ENCODE measurements around the gene DNAAF9. TPM values are rescaled to one million over a fixed set of nuclear protein-coding genes. Genes with fewer than 3 reads are reported as not detected.

Gene DNAAF9
- total and polyA plus RNA-seq, 2 donors from 2014 or later = 7.3 to 25.2 TPM

- Histone ChIP-seq H3K9ac (ENCODE audit: low read length in 3 of 3) (peak overlapping the region; percentile 54 to 94 (median 91)), H3K4me3 (ENCODE audit: low read length in 3 of 3) (peak overlapping the region; percentile 73 to 95 (median 94)), H3K36me3 (ENCODE audit: control insufficient read depth in 2 of 3, insufficient read depth in 3 of 3, low read length in 3 of 3) (no peaks in the 10 kb centered on the region), H3K9me3 (ENCODE audit: control insufficient read depth in 2 of 3, insufficient read depth in 1 of 3, low read length in 3 of 3) (no peaks in the 10 kb centered on the region), H3K27me3 (ENCODE audit: control insufficient read depth, insufficient read depth, low read length) (no peaks in the 10 kb centered on the region), H3K4me1 (ENCODE audit: control insufficient read depth in 2 of 3, insufficient read depth in 2 of 3, low read depth in 1 of 3, low read length in 3 of 3) (peaks cover 0 to 4% (median 3%) of the 10 kb centered on the region in 3 donors), H3K27ac (ENCODE audit: low read depth in 2 of 2, low read length in 2 of 2) (peak overlapping the region; percentile 91 to 94)
- FAIRE-seq (no peak), DNase-seq (peak; percentile 79 to 92 (median 88))
- intact Hi-C loops (cut with DNase I) = no loop called here
- TF ChIP-seq, protein P1, sequence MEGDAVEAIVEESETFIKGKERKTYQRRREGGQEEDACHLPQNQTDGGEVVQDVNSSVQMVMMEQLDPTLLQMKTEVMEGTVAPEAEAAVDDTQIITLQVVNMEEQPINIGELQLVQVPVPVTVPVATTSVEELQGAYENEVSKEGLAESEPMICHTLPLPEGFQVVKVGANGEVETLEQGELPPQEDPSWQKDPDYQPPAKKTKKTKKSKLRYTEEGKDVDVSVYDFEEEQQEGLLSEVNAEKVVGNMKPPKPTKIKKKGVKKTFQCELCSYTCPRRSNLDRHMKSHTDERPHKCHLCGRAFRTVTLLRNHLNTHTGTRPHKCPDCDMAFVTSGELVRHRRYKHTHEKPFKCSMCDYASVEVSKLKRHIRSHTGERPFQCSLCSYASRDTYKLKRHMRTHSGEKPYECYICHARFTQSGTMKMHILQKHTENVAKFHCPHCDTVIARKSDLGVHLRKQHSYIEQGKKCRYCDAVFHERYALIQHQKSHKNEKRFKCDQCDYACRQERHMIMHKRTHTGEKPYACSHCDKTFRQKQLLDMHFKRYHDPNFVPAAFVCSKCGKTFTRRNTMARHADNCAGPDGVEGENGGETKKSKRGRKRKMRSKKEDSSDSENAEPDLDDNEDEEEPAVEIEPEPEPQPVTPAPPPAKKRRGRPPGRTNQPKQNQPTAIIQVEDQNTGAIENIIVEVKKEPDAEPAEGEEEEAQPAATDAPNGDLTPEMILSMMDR (IDR thresholded peaks at IDR 0.05; ENCODE audit: borderline replicate concordance, extremely low read depth, insufficient read depth) = no peak
These were observed 535 bp upstream of the DNAAF9 start for GRCh38 chr20:3407771-3408637.

DNA sequence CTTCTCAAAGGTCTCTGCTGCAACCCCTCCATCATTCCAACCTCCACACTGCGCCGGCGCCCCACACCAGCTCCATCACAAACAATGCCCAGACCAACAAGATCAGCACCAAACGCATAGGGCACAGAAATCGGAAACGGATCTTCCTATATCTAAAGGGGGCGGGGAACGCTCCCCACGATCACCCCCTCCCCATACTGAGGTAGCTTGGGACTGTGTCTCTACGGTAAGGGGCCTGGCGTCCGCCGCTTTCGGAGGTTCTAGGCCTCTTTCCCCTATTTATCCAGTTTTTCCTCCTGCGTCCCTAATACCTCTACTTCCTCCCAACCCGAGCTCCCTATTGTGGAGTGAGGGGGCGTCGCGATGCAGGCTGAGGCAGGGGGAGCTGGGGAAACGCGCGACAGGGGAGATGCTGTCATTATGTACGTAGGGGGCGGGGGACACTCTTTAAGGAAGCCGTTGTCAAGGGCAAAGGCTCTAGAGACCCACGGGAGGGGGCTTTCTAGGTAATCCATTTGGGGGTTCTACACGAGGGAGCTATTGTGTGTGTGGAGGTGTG is 909 bp downstream of the DNAAF9 start:
- intact Hi-C loops (cut with DNase I) = no loop called here
- no peaks in the 10 kb centered on the region for H3K36me3 ChIP-seq (ENCODE audit: control insufficient read depth in 2 of 3, insufficient read depth in 3 of 3, low read length in 3 of 3)
- H3K9ac ChIP-seq (ENCODE audit: low read length in 3 of 3) = peak overlapping the region; percentile 92 to 98 (median 94)
- peak overlapping the region; percentile 87 to 94 for H3K27ac ChIP-seq (ENCODE audit: low read depth in 2 of 2, low read length in 2 of 2)
- peak in 4 of 5 donors; percentile 31 to 79 (median 66) for DNase-seq
- no peaks in the 10 kb centered on the region for H3K9me3 ChIP-seq (ENCODE audit: control insufficient read depth in 2 of 3, insufficient read depth in 1 of 3, low read length in 3 of 3)
- TF ChIP-seq, protein P1 (IDR thresholded peaks at IDR 0.05; ENCODE audit: borderline replicate concordance, extremely low read depth, insufficient read depth) = no peak
- H3K27me3 ChIP-seq (ENCODE audit: control insufficient read depth, insufficient read depth, low read length) = no peaks in the 10 kb centered on the region
- H3K4me1 ChIP-seq (ENCODE audit: control insufficient read depth in 2 of 3, insufficient read depth in 2 of 3, low read depth in 1 of 3, low read length in 3 of 3) = peaks cover 0 to 4% (median 3%) of the 10 kb centered on the region in 3 donors
- no peak for FAIRE-seq
- peak overlapping the region; percentile 91 to 98 (median 97) for H3K4me3 ChIP-seq (ENCODE audit: low read length in 3 of 3)

DNA sequence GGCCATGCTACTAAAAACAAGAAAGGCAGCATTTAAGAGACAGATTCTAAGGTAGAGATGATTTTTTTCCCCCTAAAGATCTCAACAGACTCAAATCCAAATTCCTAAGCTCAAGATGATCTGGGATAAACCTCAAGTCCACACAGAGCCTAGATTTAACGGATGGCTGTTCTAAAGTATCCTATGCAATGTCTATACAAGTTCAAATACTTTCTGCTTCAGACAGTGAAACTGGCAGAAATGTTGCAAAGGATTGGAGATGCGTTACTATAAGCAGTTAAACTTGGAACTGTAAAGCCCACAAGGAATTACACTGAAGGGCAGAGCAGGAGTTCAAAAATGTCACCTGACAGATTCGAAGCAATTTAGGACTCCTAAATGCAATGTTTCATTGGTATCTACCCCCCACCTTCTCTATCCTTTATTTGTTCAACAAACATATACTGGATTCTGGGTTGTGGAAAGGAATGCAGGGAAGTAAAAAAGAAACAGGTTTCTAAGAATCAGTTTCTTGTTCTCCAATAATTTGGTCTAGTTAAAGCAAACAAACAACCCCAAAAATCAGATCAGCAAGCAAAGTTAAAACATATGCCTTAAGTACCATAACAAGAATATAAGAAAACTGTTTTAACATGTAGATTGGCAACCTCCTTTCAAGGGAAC is 1.6 kb downstream of the DNAAF9 start:
- H3K36me3 ChIP-seq (ENCODE audit: control insufficient read depth in 2 of 3, insufficient read depth in 3 of 3, low read length in 3 of 3) = no peaks in the 10 kb centered on the region
- peak overlapping the region; percentile 91 to 98 (median 97) for H3K4me3 ChIP-seq (ENCODE audit: low read length in 3 of 3)
- FAIRE-seq (no peak), DNase-seq (peak in 2 of 5 donors; percentile 15 to 31)
- no peaks in the 10 kb centered on the region for H3K9me3 ChIP-seq (ENCODE audit: control insufficient read depth in 2 of 3, insufficient read depth in 1 of 3, low read length in 3 of 3)
- TF ChIP-seq, protein P1 (IDR thresholded peaks at IDR 0.05; ENCODE audit: borderline replicate concordance, extremely low read depth, insufficient read depth) = no peak
- peak overlapping the region; percentile 87 to 94 for H3K27ac ChIP-seq (ENCODE audit: low read depth in 2 of 2, low read length in 2 of 2)
- intact Hi-C loops (cut with DNase I) = no loop called here
- H3K27me3 ChIP-seq (ENCODE audit: control insufficient read depth, insufficient read depth, low read length) = no peaks in the 10 kb centered on the region
- H3K4me1 ChIP-seq (ENCODE audit: control insufficient read depth in 2 of 3, insufficient read depth in 2 of 3, low read depth in 1 of 3, low read length in 3 of 3) = peaks cover 0 to 4% (median 3%) of the 10 kb centered on the region in 3 donors
- H3K9ac ChIP-seq (ENCODE audit: low read length in 3 of 3) = peak overlapping the region; percentile 92 to 98 (median 94)
